ENCODE measurements around the gene PPP1R37. TPM values are rescaled to one million over a fixed set of nuclear protein-coding genes. Genes with fewer than 3 reads are reported as not detected.

PPP1R37 gene
- polyA plus RNA-seq, 3 donors = 0.10 to 11.8 (median 0.22) TPM

- Histone ChIP-seq H3K36me3 (replicated peaks in 1 of 2; ENCODE audit: control insufficient read depth in 1 of 2, insufficient read depth in 2 of 2, low read length in 2 of 2) (peaks cover 3 to 7% of the 10 kb centered on the region in 2 donors), H3K27me3 (ENCODE audit: control insufficient read depth in 2 of 2, insufficient read depth in 2 of 2, low read length in 2 of 2) (no peaks in the 10 kb centered on the region), H3K9me3 (replicated peaks in 1 of 2; ENCODE audit: control insufficient read depth in 1 of 2, insufficient read depth in 1 of 2, low read length in 2 of 2) (no peaks in the 10 kb centered on the region), H3K79me2 (ENCODE audit: insufficient read depth, low read length) (peaks cover 46% of the 10 kb centered on the region), H3K27ac (ENCODE audit: low read depth in 1 of 2, low read length in 2 of 2) (peak overlapping the region; percentile 92 to 96), H3K4me1 (ENCODE audit: control insufficient read depth in 1 of 2, insufficient read depth in 2 of 2, low read length in 2 of 2) (peaks cover 46 to 61% of the 10 kb centered on the region in 2 donors), H3K9ac (ENCODE audit: insufficient read depth, low read length, poor library complexity, severe bottlenecking) (peak overlapping the region; percentile 87), H2AFZ (ENCODE audit: insufficient read depth, low read depth, low read length, poor library complexity, severe bottlenecking) (peak overlapping the region; percentile 85), H3K4me2 (replicated peaks; ENCODE audit: extremely low read depth, low read length, poor library complexity, severe bottlenecking) (peak overlapping the region; percentile 77), H4K20me1 (ENCODE audit: insufficient read depth, low read length) (peaks cover 35% of the 10 kb centered on the region), H3K4me3 (replicated peaks in 1 of 3; ENCODE audit: low read depth in 2 of 3, low read length in 3 of 3) (peak overlapping the region; percentile 69 to 92 (median 82))
- intact Hi-C loops (cut with micrococcal nuclease) = loop anchor here in 1 of 2 donors (5.0 kb wide), 2 partner anchors 87 to 102 kb away; partner anchors contain the start of genes GEMIN7, PPP1R37 and ZNF296
- Mint-ChIP-seq H3K36me3 (peaks cover 17 to 26% of the 10 kb centered on the region in 2 donors), H3K27me3 (ENCODE audit: low read depth in 3 of 3) (no peaks in the 10 kb centered on the region), H3K9me3 (peaks cover 0 to 2% (median 0%) of the 10 kb centered on the region in 7 donors), H3K27ac (peak overlapping the region; percentile 95 to 100 (median 98)), H3K4me1 (peaks cover 54% of the 10 kb centered on the region), H3K4me3 (peak overlapping the region; percentile 88 to 96)
- no peak for TF ChIP-seq CTCF (IDR thresholded peaks at IDR 0.05)
- WGBS (ENCODE audit: insufficient coverage) = 6% methylated on average over 95 of the region's 97 CpGs
- peak; percentile 8 to 33 (median 26) for DNase-seq
Observed at GRCh38 chr19:45179072-45179891, 86.3 kb downstream of the PPP1R37 start.

GRCh38 chr19:45179892-45180370, 87.0 kb downstream of the PPP1R37 start:
- TF ChIP-seq CTCF (IDR thresholded peaks at IDR 0.05) = no peak
- intact Hi-C loops (cut with micrococcal nuclease) = loop anchor here in 1 of 2 donors (5.0 kb wide), 2 partner anchors 88 to 103 kb away; partner anchors contain the start of genes GEMIN7, PPP1R37 and ZNF296
- peaks cover 3 to 7% of the 10 kb centered on the region in 2 donors for H3K36me3 ChIP-seq (replicated peaks in 1 of 2; ENCODE audit: control insufficient read depth in 1 of 2, insufficient read depth in 2 of 2, low read length in 2 of 2)
- H3K9ac ChIP-seq (ENCODE audit: insufficient read depth, low read length, poor library complexity, severe bottlenecking) = peak overlapping the region; percentile 87
- 84% methylated on average over 3 of the region's 9 CpGs for WGBS (ENCODE audit: insufficient coverage)
- peak overlapping the region; percentile 74 to 81 for H3K4me3 Mint-ChIP-seq
- peak overlapping the region; percentile 37 to 92 (median 69) for H3K4me3 ChIP-seq (replicated peaks in 1 of 3; ENCODE audit: low read depth in 2 of 3, low read length in 3 of 3)
- H3K4me2 ChIP-seq (replicated peaks; ENCODE audit: extremely low read depth, low read length, poor library complexity, severe bottlenecking) = peak overlapping the region; percentile 77
- no peaks in the 10 kb centered on the region for H3K27me3 Mint-ChIP-seq (ENCODE audit: low read depth in 3 of 3)
- no peaks in the 10 kb centered on the region for H3K27me3 ChIP-seq (ENCODE audit: control insufficient read depth in 2 of 2, insufficient read depth in 2 of 2, low read length in 2 of 2)
- H3K9me3 Mint-ChIP-seq = peaks cover 0 to 2% (median 0%) of the 10 kb centered on the region in 7 donors
- H4K20me1 ChIP-seq (ENCODE audit: insufficient read depth, low read length) = peaks cover 36% of the 10 kb centered on the region
- peaks cover 61% of the 10 kb centered on the region for H3K4me1 Mint-ChIP-seq
- H3K27ac Mint-ChIP-seq = peak overlapping the region in 2 of 7 donors; percentile 30 to 60
- peak overlapping the region in 1 of 2 donors; percentile 96 for H3K27ac ChIP-seq (ENCODE audit: low read depth in 1 of 2, low read length in 2 of 2)
- H3K9me3 ChIP-seq (replicated peaks in 1 of 2; ENCODE audit: control insufficient read depth in 1 of 2, insufficient read depth in 1 of 2, low read length in 2 of 2) = no peaks in the 10 kb centered on the region
- peaks cover 46% of the 10 kb centered on the region for H3K79me2 ChIP-seq (ENCODE audit: insufficient read depth, low read length)
- peaks cover 17 to 26% of the 10 kb centered on the region in 2 donors for H3K36me3 Mint-ChIP-seq
- no peak for DNase-seq
- peaks cover 52 to 67% of the 10 kb centered on the region in 2 donors for H3K4me1 ChIP-seq (ENCODE audit: control insufficient read depth in 1 of 2, insufficient read depth in 2 of 2, low read length in 2 of 2)
- H2AFZ ChIP-seq (ENCODE audit: insufficient read depth, low read depth, low read length, poor library complexity, severe bottlenecking) = peak overlapping the region; percentile 85
